ENCODE measurements around the gene TMEM203.

DNA sequence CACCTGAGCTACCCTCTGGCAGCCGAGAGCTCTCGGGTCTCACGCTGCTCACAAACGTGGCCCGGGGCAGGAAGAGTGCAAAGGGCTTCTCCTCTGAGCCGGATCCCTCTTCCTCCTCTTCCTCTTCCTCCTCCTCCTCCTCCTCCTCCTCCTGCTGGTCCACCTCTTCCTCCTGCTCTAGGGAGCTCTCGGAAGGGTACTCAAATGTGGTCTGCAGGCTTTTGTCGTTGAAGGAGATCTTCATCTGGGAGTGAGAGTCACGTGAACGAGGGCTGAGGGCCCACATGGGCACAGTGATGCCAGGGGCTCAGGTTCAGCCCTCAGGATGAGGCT lies 13.0 kb downstream of the TMEM203 start:
- no peak for TF ChIP-seq TCF12 (IDR thresholded peaks at IDR 0.05; ENCODE audit: low read depth)
- TF ChIP-seq YY1 (IDR thresholded peaks at IDR 0.05; ENCODE audit: low read depth), result no peak
- TF ChIP-seq, protein P1, sequence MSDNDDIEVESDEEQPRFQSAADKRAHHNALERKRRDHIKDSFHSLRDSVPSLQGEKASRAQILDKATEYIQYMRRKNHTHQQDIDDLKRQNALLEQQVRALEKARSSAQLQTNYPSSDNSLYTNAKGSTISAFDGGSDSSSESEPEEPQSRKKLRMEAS (IDR thresholded peaks at IDR 0.05), result no peak
- TF ChIP-seq TAF1 (IDR thresholded peaks at IDR 0.05; ENCODE audit: low read depth), result no peak
- TF ChIP-seq, protein P2, sequence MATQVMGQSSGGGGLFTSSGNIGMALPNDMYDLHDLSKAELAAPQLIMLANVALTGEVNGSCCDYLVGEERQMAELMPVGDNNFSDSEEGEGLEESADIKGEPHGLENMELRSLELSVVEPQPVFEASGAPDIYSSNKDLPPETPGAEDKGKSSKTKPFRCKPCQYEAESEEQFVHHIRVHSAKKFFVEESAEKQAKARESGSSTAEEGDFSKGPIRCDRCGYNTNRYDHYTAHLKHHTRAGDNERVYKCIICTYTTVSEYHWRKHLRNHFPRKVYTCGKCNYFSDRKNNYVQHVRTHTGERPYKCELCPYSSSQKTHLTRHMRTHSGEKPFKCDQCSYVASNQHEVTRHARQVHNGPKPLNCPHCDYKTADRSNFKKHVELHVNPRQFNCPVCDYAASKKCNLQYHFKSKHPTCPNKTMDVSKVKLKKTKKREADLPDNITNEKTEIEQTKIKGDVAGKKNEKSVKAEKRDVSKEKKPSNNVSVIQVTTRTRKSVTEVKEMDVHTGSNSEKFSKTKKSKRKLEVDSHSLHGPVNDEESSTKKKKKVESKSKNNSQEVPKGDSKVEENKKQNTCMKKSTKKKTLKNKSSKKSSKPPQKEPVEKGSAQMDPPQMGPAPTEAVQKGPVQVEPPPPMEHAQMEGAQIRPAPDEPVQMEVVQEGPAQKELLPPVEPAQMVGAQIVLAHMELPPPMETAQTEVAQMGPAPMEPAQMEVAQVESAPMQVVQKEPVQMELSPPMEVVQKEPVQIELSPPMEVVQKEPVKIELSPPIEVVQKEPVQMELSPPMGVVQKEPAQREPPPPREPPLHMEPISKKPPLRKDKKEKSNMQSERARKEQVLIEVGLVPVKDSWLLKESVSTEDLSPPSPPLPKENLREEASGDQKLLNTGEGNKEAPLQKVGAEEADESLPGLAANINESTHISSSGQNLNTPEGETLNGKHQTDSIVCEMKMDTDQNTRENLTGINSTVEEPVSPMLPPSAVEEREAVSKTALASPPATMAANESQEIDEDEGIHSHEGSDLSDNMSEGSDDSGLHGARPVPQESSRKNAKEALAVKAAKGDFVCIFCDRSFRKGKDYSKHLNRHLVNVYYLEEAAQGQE (IDR thresholded peaks at IDR 0.05; ENCODE audit: low read depth), result no peak
- TF ChIP-seq CEBPB (IDR thresholded peaks at IDR 0.05), result no peak
- no peak for TF ChIP-seq EP300 (IDR thresholded peaks at IDR 0.05; ENCODE audit: borderline replicate concordance)
- TF ChIP-seq TEAD4 (IDR thresholded peaks at IDR 0.05), result no peak
- TF ChIP-seq USF1 (IDR thresholded peaks at IDR 0.05), result no peak

All from Ishikawa (cell line).